CD14-positive monocyte (primary cell): Measurements from ENCODE around the gene STX10. TPM values are rescaled to one million over a fixed set of nuclear protein-coding genes. Genes with fewer than 3 reads are reported as not detected.

ENCODE experiments used
- DNase-seq, 3 donors: peaks; one replicate each; pipeline ENCODE4 v3.0.0-alpha.2; 2011 to 2022
- H2AFZ ChIP-seq: 2 replicates; pipeline ENCODE4 v1.6.0; 2012; ENCODE audit warnings: mild to moderate bottlenecking, low read depth, low read length, inconsistent platforms; ENCODE audit not compliant: insufficient read depth, poor library complexity, severe bottlenecking
- H3K27ac ChIP-seq, 2 donors: 1 replicate in 1 of 2; 2 replicates in 1 of 2; pipeline ENCODE4 v1.5.1; 2012 to 2013; ENCODE audit warnings: low read length in 2 of 2, control low read depth in 1 of 2, inconsistent platforms in 1 of 2, low read depth in 1 of 2, mild to moderate bottlenecking in 1 of 2
- H3K27me3 ChIP-seq, 2 donors: one replicate each; pipeline versions ENCODE4 v1.6.0 to v1.6.1; 2011 to 2013; ENCODE audit warnings: low read length in 2 of 2; ENCODE audit not compliant: control insufficient read depth in 2 of 2, insufficient read depth in 2 of 2
- H3K36me3 ChIP-seq, 2 donors: replicated peaks in 1 of 2; 1 replicate in 1 of 2; 2 replicates in 1 of 2; pipeline versions ENCODE4 v1.5.1 to v1.6.1; 2012 to 2013; ENCODE audit warnings: low read length in 2 of 2, control low read depth in 1 of 2, inconsistent platforms in 1 of 2, mild to moderate bottlenecking in 1 of 2; ENCODE audit not compliant: insufficient read depth in 2 of 2, control insufficient read depth in 1 of 2
- H3K4me1 ChIP-seq, 2 donors: 1 replicate in 1 of 2; 2 replicates in 1 of 2; pipeline versions ENCODE4 v1.5.1 to v1.6.1; 2012 to 2013; ENCODE audit warnings: low read length in 2 of 2, control low read depth in 1 of 2, inconsistent platforms in 1 of 2, mild to moderate bottlenecking in 1 of 2, moderate library complexity in 1 of 2; ENCODE audit not compliant: insufficient read depth in 2 of 2, control insufficient read depth in 1 of 2
- H3K4me2 ChIP-seq: replicated peaks from 2 replicates; pipeline ENCODE3; 2012; ENCODE audit warnings: low read length, moderate library complexity, mild to moderate bottlenecking; ENCODE audit not compliant: poor library complexity, severe bottlenecking; ENCODE audit errors: extremely low read depth
- H3K4me3 ChIP-seq, 3 experiments: fragments of 200-600 bp in 1 of 3; sonication (generic) in 1 of 3; replicated peaks in 1 of 3; 1 replicate in 2 of 3; 2 replicates in 1 of 3; pipeline ENCODE4 v1.5.1; 2011 to 2013; ENCODE audit warnings: low read length in 3 of 3, mild to moderate bottlenecking in 3 of 3, control low read depth in 2 of 3, low read depth in 2 of 3, inconsistent platforms in 1 of 3, moderate library complexity in 1 of 3
- H3K79me2 ChIP-seq: 2 replicates; pipeline ENCODE4 v1.6.0; 2012; ENCODE audit warnings: mild to moderate bottlenecking, control low read depth, inconsistent platforms, low read length, moderate library complexity; ENCODE audit not compliant: insufficient read depth
- H3K9ac ChIP-seq: 2 replicates; pipeline ENCODE4 v1.6.0; 2017; ENCODE audit warnings: low read length, mild to moderate bottlenecking; ENCODE audit not compliant: insufficient read depth, poor library complexity, severe bottlenecking
- H3K9me3 ChIP-seq, 2 donors: replicated peaks in 1 of 2; 1 replicate in 1 of 2; 2 replicates in 1 of 2; pipeline versions ENCODE4 v1.5.1 to v1.6.1; 2012 to 2013; ENCODE audit warnings: low read length in 2 of 2, control low read depth in 1 of 2; ENCODE audit not compliant: control insufficient read depth in 1 of 2, insufficient read depth in 1 of 2
- H4K20me1 ChIP-seq: 2 replicates; pipeline ENCODE4 v1.6.0; 2012; ENCODE audit warnings: mild to moderate bottlenecking, low read length, control low read depth, moderate library complexity; ENCODE audit not compliant: insufficient read depth
- H3K27ac Mint-ChIP-seq, 7 donors: one replicate each; pipeline ENCODE4 v1.8.0; 2020; ENCODE audit warnings: mild to moderate bottlenecking in 7 of 7, mixed read lengths in 7 of 7, moderate library complexity in 6 of 7, inconsistent platforms in 2 of 7
- H3K27me3 Mint-ChIP-seq, 3 donors: one replicate each; pipeline ENCODE4 v1.8.0; 2021 to 2022; ENCODE audit warnings: low read depth in 3 of 3, mild to moderate bottlenecking in 3 of 3, mixed read lengths in 3 of 3, moderate library complexity in 3 of 3, inconsistent platforms in 1 of 3
- H3K36me3 Mint-ChIP-seq, 2 donors: one replicate each; pipeline ENCODE4 v1.8.0; 2020; ENCODE audit warnings: mixed read lengths in 2 of 2, inconsistent platforms in 1 of 2, mild to moderate bottlenecking in 1 of 2
- H3K4me1 Mint-ChIP-seq: one replicate; pipeline ENCODE4 v1.8.0; 2020; ENCODE audit warnings: mild to moderate bottlenecking, mixed read lengths
- H3K4me3 Mint-ChIP-seq, 2 donors: one replicate each; pipeline ENCODE4 v1.8.0; 2020; ENCODE audit warnings: mild to moderate bottlenecking in 2 of 2, mixed read lengths in 2 of 2, moderate library complexity in 1 of 2
- H3K9me3 Mint-ChIP-seq, 7 donors: one replicate each; pipeline ENCODE4 v1.8.0; 2020 to 2022; ENCODE audit warnings: mixed read lengths in 7 of 7, mild to moderate bottlenecking in 6 of 7, moderate library complexity in 6 of 7, inconsistent platforms in 2 of 7
- CTCF ChIP-seq: fragments of 200-600 bp; IDR thresholded peaks from one replicate; pipeline ENCODE4 v1.8.0; 2022; ENCODE audit warnings: antibody characterized with exemption, mild to moderate bottlenecking
- WGBS: methylation state at CpG from one replicate; pipeline ENCODE4 v1.1.5; 2013; ENCODE audit warnings: missing lambda C conversion rate; ENCODE audit not compliant: insufficient coverage; 5-methylcytosine and 5-hydroxymethylcytosine counted together
- intact Hi-C, 2 donors: fragments of 100-400 bp; cut with micrococcal nuclease; formaldehyde crosslinking; loops; one replicate each; pipeline versions ENCODE4 v1.15.0 to v1.15.1; 2023
- polyA plus RNA-seq, 3 donors: library from polyadenylated mRNA; depleted of rRNA in 1 of 3; unstranded in 2 of 3; stranded (reverse) in 1 of 3; fragments of 300-500 nt in 2 of 3; fragments of >200 nt in 1 of 3; fragmentation: Illumina TruSeq in 2 of 3; gene quantifications; 1 replicate in 2 of 3; 2 replicates in 1 of 3; pipeline ENCODE4 v1.2.3, GENCODE V29; 2012 to 2021

Gene STX10
- polyA plus RNA-seq, 3 donors, result 158 to 392 (median 172) TPM

- Mint-ChIP-seq H3K27ac (peak overlapping the region; percentile 87 to 98 (median 94)), H3K4me1 (peaks cover 49% of the 10 kb centered on the region), H3K27me3 (peaks cover 0 to 1% (median 1%) of the 10 kb centered on the region in 3 donors), H3K9me3 (no peaks in the 10 kb centered on the region), H3K4me3 (peak overlapping the region; percentile 87 to 95), H3K36me3 (peaks cover 7 to 9% of the 10 kb centered on the region in 2 donors)
- 0% methylated on average over 26 of the region's 69 CpGs for WGBS
- no peak for TF ChIP-seq CTCF
- Histone ChIP-seq H3K27me3 (no peaks in the 10 kb centered on the region), H3K4me1 (peaks cover 62 to 80% of the 10 kb centered on the region in 2 donors), H3K79me2 (peaks cover 61% of the 10 kb centered on the region), H3K9me3 (no peaks in the 10 kb centered on the region), H3K36me3 (peaks cover 3 to 11% of the 10 kb centered on the region in 2 donors), H3K27ac (peak overlapping the region; percentile 90 to 98), H3K9ac (peak overlapping the region; percentile 86), H2AFZ (no peak overlapping the region), H3K4me3 (peak overlapping the region; percentile 61 to 84 (median 78)), H4K20me1 (peaks cover 27% of the 10 kb centered on the region), H3K4me2 (peak overlapping the region; percentile 100)
- intact Hi-C loops, result loop anchor here in 1 of 2 donors (10.0 kb wide), 1 partner anchor 303 kb away; the partner anchor contains the start of gene JUNB
- peak in 2 of 3 donors; percentile 53 to 71 for DNase-seq
Measured at GRCh38 chr19:13097463-13098258, 52.5 kb downstream of the STX10 start.

GRCh38 chr19:13097033-13097462 is 53.1 kb downstream of the STX10 start:
- WGBS, result 0% methylated on average over 9 of the region's 20 CpGs
- no peak for TF ChIP-seq CTCF
- Mint-ChIP-seq H3K36me3 (peaks cover 7 to 9% of the 10 kb centered on the region in 2 donors), H3K4me3 (peak overlapping the region; percentile 87 to 95), H3K27me3 (peaks cover 0 to 1% (median 1%) of the 10 kb centered on the region in 3 donors), H3K27ac (peak overlapping the region; percentile 83 to 98 (median 92)), H3K9me3 (no peaks in the 10 kb centered on the region), H3K4me1 (peaks cover 46% of the 10 kb centered on the region)
- no peaks in the 10 kb centered on the region for H3K27me3 ChIP-seq
- peak overlapping the region; percentile 86 for H3K9ac ChIP-seq
- H3K4me3 ChIP-seq, result peak overlapping the region; percentile 61 to 84 (median 78)
- peak overlapping the region; percentile 100 for H3K4me2 ChIP-seq
- peak overlapping the region; percentile 90 to 98 for H3K27ac ChIP-seq
- peaks cover 54% of the 10 kb centered on the region for H3K79me2 ChIP-seq
- peaks cover 3 to 11% of the 10 kb centered on the region in 2 donors for H3K36me3 ChIP-seq
- peaks cover 21% of the 10 kb centered on the region for H4K20me1 ChIP-seq
- peak in 1 of 3 donors; percentile 47 for DNase-seq
- H3K4me1 ChIP-seq, result peaks cover 58 to 74% of the 10 kb centered on the region in 2 donors
- H2AFZ ChIP-seq, result no peak overlapping the region
- intact Hi-C loops, result loop anchor here in 1 of 2 donors (10.0 kb wide), 1 partner anchor 302 kb away; the partner anchor contains the start of gene JUNB
- H3K9me3 ChIP-seq, result no peaks in the 10 kb centered on the region
